T-helper 1 cell treated with Interleukin-12 subunit alpha and Interleukin-12 subunit beta and Interleukin-4 antibody, amounts not matched to agents 30 ng/mL and 1 ng/mL, for 36 hours (primary cell): ENCODE data around the gene ATOH8. TPM values are rescaled to one million over a fixed set of nuclear protein-coding genes. Genes with fewer than 3 reads are reported as not detected.
"Not testable (repeated sequence)": the region's sequence is repeated elsewhere in the genome, so short reads cannot be mapped to it uniquely, and the experiment has no call there.

Experiments used
- intact Hi-C: fragments of 100-400 bp; cut with micrococcal nuclease; formaldehyde crosslinking; loops from one replicate; pipeline ENCODE4 v1.15.1; 2024
- total RNA-seq: library from RNA; stranded (reverse); gene quantifications from 2 replicates; pipeline ENCODE4 v1.2.3, GENCODE V29; 2022

Gene ATOH8, protein sequence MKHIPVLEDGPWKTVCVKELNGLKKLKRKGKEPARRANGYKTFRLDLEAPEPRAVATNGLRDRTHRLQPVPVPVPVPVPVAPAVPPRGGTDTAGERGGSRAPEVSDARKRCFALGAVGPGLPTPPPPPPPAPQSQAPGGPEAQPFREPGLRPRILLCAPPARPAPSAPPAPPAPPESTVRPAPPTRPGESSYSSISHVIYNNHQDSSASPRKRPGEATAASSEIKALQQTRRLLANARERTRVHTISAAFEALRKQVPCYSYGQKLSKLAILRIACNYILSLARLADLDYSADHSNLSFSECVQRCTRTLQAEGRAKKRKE
- 1.8 and 2.1 TPM in 2 replicates for total RNA-seq

DNA sequence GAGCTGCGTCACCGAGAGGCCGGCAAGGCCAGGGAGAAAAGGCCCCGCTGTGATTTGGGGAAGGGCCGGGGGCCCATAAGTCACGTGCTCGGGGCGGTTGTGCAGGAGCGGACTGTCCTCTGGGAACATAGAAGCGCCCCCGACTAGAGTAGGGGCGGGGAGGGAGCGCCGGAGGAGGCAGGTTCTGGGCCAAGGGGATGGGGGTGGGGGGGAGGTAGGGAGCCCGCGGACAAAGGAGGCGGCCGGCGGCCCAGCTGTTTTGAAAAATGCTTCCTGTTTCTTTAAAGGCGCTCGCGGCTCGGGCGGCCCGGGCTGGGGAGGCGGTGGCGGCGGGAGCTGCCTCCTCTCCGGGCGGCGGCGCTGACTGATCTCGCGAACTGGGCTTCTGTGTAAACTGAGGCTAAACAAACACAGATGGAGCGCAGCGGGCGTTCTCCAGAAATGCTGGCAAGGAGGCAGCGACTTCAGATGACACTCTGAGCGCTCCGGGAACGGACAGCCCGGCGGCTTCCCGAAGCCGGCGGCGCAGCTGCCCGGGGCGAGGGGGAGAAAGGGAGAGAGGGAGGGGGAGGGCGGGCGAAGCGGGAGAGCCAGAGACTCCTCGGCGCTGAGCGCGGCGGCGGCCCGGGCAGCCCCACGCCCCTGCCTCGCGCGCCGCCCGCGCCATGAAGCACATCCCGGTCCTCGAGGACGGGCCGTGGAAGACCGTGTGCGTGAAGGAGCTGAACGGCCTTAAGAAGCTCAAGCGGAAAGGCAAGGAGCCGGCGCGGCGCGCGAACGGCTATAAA is at the start of gene ATOH8:
ATOH8 (plus strand) TSS at position 467 of the 788 bp plus-strand sequence; CDS start at position 666, 199 bp downstream.
- intact Hi-C loops: loop anchor here (1.0 to 2.0 kb wide), 2 partner anchors 45 to 74 kb away; no protein-coding TSS in a partner anchor

DNA sequence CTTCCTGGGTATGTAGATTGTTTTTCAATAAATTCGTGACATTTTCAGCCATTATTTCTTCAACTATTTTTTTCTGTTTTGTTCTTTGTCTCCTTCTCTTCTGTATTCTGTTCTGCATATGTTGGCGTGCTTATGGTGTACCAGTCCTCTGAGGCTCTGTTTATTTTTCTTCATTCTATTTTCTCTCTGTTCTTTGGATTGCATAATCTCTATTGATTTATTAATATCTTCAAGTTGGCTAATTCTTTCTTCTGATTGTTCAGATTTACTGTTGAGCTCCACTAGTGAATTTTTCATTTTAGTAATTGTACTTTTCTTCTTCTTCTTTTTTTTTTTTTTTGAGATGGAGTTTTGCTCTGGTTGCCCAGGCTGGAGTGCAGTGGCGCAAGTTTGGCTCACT is 49.8 kb upstream of the ATOH8 start:
- intact Hi-C loops: no loop called here

DNA sequence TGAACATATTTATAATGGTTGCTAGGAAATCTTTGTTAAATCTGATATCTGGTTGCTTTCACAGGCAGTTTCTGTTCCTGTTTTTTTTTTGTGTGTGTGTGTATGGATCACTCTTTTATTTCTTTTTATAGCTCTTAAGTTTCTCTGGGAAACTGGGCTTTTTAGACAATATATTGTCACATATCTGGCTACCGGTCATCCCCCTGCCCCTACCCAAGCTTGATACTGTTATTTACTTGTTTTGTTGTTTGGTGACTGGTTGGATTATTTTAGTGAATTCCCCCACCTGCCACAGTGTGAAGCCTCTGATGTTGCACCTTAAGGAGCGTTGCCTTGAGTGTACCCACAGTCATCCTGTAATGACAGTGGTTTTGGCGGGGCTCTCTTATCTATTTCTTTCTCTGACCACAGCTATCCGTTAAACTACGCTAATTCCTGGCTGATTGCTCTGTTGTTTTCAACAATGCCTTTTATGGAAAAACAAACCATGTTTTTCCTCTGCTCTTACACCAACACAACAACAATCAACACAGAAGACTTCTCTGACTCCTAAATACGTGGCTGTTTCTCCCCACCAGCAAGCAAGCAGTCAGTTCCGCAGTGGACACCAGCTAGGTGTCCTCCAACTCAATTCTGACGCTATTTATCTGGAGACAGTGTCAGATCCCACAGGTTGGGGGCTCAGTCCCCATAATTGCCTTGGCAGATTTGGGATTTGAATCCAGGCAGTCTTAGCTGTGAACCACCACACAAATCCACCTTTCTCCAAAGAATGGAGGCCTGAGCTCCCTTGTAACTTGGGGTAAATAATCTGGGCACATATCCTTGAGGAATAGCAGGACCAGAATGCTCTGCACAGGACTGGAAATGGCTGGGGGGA is 48.8 kb upstream of the ATOH8 start:
- intact Hi-C loops: loop anchor here (5.0 kb wide), 1 partner anchor 332 kb away; no protein-coding TSS in a partner anchor

DNA sequence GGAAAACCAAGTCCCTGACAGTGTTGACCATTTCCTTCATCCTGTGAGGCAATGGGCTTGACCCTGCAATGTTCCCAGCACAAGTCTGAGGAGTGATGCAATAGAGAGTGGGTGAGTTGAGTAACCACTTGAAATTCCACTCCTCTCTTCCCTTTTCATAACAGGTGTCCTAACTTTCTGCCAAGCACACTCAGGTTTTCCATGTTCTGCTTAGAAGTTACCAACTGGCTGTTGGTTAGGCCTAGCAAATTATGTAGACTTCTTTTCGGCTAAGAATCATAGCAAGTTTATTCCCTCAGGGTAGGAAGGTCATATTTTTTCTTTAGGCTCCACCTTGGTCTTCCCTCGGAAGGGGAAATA is 48.1 kb upstream of the ATOH8 start:
- intact Hi-C loops: loop anchor here (2.0 to 5.0 kb wide), 2 partner anchors 57 to 332 kb away; no protein-coding TSS in a partner anchor

DNA sequence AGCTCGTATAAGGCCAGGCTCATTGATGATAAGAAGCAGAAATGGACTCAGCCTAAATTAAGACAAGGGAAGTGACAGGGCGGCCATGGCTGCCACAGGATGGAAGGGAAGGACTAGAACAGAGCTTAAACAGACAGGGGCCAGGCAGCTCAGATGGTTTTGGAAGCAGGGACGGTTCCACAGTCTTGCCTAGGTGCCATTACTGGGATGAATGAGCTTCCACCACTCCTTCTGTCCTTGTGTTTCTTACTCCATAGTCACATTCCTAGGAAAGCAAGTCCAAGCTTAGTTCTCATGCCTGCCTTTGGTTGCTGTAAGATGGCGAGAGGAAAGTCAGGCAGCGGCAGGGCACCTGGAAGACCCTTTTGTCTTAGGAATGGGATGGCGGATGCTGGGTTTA is 47.7 kb upstream of the ATOH8 start:
- intact Hi-C loops: loop anchor here (2.0 to 5.0 kb wide), 2 partner anchors 57 to 331 kb away; no protein-coding TSS in a partner anchor

DNA sequence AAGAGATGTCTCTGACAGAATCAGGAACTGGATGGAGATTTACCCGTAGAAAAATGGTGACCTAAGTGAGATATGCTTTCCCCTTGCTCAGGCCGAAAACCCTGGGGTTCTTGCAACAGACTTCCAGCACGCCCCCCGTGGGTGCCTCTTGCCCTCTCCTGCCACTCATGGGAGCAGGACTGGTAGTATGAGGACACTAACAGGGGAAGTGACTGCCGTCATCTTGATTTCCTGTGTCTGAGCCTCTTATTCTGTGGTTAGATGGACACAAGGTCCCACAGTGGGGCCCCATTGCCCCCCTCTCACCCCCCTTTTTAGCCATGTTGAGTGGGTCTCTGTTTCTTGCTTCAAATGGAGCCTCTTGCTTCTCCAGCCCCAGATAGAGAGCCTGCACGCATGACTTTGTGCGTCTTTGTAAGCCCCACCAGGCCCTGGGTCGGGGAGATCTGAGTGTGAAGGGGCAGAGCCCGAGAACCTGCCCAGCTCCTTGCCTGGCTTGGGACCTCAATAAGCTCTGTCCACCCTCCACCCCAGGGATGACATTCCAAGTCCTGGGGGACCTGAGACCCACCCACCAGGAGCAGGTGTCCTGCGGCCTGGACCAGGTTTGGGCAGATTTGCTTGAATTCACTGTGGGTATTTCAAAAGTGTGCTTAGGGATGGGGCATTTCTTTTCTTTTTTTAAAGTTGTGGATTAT is 47.0 kb upstream of the ATOH8 start:
- intact Hi-C loops: loop anchor here (1.0 to 5.0 kb wide), 5 partner anchors 27 to 331 kb away; no protein-coding TSS in a partner anchor

DNA sequence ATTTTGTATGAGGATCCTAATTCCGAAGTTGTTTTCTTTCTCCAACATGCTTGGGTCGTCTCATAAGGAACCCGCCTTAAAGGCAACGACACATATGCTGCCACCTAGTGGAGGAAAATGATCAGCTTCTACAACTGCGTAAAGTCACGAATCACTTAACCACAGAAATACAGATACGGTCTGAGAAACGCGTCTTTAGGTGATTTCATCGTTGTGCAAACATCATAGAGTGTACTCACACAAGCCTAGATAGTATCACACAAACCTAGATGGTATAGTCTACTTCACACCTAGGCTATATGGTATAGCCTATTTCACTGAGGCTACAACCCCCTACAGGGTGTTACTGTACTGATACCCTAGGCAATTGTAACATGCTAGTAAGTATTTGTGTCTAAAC is 46.5 kb upstream of the ATOH8 start:
- intact Hi-C loops: loop anchor here (1.0 to 5.0 kb wide), 5 partner anchors 28 to 330 kb away; no protein-coding TSS in a partner anchor

DNA sequence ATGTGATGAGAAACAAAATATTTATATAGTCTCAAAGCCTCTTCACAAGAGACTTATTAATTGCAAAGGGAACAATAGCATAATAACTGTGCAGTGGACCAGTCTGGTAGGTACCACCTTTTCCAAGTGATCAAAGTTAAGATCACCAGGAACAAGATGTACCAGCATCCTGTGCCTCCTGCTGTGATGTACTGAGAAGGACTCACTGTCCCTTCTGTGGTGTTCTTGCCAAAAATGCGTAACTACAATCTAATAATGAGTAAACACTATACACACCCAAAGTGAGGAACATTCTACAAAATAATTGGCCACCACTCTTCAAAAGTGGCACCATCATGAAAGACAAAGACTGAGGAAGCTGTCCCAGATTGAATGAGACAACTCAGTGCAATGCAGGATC is 45.1 kb upstream of the ATOH8 start:
- intact Hi-C loops: loop anchor here (2.0 to 5.0 kb wide), 2 partner anchors 44 to 329 kb away; partner anchors contain the start of gene ATOH8

DNA sequence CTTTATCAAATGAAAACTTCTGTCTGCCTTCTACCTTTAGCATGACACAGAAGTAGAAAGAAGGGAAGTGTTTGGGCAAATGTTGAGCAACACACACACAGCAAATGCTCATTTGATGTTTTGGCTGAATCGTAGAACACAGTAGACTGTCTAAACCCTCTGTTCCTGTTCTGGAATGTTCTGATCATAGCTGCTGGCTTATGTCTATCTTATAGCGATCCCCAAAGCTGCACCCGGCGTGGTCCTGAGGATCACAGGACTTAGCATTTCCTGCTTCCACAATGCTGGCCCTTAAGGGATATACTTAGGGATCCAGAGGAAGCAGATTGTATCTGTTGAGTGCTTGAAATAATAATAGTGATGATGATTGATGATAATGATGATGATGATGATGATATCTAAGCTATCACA is 44.4 kb upstream of the ATOH8 start:
- intact Hi-C loops: loop anchor here (2.0 to 5.0 kb wide), 2 partner anchors 43 to 328 kb away; partner anchors contain the start of gene ATOH8

DNA sequence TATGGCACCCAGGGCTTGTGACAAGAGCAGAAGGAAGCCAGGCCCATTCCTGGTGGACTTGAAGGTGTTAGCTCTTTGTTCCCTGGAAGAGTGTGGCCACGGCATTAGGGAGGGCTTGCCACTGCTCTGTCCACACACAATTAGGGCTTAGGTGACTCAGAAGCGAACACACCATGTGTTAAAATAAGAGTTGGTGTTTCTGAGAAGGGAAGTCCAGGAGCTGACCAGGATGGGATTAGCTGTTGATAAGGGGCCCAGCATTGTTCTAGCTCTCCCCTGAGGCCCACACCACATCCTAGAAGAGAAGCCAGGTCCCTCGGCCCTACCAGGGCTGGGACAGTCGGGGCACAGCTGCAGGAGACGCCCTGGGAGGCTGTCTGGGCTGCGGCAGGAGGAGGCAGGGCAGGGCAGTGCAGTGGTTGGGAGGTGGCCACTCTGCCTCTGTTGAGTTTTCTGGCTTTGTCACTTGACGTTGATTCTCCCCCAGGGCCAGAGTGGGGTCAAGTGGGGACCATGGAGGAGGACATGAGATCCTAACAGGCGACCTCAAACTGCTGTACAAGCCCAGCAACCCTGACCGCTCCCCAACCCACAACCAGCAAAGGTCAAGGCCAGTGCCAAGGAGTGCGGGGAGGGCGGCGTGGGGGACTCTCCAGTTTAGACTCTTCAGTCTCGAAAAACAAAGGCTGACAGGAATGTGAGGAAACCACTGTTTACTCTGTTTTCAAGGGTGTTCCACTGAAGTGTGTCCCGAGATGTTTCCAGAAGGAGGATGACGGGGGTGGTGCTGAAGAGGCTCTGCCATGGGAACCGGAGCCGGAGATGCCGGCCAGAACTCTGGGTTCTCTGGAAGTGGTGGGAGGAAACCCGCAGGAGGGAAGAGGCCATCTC is 42.9 kb upstream of the ATOH8 start:
- intact Hi-C loops: no loop called here

DNA sequence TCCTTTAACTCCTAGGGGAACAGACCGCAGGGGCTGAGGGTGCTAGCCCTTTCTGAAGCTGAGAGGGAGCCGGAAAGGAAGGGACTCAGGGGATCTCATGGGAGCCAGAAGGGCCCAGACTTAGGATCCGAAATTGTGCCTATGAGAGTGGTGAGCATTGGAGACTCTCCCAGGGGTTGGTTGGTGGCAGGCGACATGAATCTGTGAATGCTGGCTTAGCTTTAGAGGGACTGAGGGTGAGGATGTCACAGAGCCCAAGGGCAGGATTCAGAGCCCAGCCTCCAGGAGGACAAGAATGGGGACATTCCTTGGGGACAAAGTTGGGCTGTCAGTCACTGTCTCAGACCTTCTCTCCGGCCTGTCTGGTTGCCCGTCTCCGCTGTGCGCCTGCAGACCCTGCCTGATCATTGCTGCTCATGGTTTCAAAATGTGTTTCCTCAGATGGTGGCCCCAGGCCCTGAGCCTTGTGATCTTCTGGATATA is 42.2 kb upstream of the ATOH8 start:
- intact Hi-C loops: no loop called here

DNA sequence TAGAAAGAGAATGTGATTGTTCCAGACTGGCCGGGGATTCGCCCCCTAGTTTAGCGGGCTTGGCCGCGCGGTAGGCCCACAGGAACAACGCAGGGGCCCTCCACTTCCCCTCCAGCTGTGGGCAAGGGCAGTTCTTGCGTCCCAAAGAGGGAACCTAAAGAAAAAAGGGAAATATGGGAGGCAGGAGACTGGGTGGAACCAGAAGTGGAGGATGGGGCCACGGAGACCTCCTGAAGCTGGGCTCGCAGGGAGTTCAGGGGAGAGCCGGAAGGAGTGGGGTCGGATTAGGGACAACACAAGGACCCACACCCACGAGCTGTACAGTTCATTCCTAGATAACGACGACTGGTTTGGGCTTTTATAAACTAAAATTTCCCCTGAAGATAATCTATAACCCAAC is 41.5 kb upstream of the ATOH8 start:
- intact Hi-C loops: no loop called here

DNA sequence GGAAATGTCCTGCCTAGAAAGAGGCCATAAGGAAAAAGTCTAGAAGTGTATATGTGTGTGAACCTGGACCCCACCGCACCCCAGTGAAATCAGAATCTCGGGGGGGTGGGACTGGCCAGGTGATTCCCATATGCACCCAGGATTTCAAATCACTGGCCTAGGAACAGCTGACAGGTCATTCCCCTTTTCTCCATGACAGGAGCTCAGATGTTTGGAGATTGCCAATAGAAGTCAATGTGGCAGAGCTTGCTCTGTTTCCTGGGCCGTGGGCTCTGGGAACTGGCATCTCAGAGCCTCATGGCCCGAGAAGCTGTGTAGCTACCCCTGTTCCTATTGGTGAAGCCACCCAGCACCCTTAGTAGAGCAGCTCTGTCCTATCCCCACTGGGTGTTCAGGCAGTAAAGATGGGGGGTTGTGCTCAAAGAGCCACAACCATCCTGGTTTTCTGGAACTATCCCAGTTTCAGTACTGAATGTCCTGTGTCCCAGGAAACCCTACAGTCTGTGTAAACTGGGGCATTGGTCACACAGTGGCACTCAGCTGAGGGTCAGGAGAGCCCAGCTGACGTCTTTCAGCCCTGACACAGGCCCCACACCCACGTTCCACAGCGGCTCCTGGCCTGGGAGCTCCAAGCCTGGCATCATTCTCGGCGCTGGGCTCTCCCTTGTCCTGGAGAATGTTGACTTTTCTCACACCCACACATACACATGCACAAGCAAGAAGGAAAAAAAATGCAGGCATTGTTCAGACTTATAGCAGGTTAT is 40.8 kb upstream of the ATOH8 start:
- intact Hi-C loops: no loop called here

DNA sequence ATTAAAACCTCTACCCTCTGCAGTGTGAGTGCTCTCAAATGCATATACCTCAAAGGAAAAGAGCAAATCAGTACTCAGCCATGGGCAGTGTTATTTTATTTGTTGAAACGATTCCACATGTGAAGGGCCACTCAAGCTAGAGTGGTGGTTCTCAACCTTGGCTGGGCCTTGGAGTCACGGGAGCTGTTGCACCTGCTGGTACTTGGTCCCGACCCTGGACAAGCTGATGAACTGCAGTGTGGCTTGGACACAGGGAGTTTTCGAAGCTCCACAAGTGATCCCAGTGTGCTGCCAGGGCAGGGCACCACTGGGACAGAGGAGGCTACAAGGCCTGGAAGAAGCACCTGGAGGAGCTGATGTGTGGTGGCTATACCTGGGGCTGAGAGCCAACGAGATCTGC is 40.0 kb upstream of the ATOH8 start:
- intact Hi-C loops: no loop called here

DNA sequence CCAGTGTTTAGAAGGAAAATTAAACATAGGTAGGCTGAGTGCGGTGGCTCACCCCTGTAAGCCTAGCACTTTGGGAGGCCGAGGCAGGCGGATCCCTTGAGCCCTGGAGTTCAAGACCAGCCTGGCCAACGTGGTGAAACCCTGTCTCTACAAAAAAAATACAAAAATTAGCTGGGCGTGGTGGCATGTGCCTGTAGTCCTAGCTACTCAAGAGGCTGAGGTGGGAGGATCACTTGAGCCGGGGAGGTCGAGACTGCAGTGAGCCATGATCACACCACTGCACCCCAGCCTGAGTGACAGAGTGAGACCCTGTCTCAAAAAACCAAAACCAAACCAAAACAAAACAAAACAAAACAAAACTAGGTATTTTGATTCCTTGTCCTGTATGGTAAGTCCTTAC is 39.4 kb upstream of the ATOH8 start:
- intact Hi-C loops: not testable (repeated sequence)

DNA sequence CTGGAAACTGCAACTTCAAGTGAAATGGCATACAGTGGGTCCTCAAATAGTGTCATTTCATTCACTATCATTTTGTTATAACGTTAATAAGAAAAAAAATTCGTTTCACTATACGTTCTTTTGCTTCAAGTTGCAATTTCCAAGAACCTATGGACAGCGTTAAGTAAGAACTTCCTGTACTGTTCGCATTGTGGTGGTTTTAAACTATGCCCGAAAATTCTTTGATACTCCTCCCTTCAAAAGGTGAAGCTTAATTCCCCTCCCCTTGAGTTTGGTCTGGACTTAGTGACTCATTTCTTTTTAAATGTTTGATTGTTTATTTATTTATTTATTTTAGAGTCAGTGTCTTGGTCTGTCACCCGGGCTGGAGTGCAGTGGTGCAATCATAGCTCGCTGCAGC is 39.0 kb upstream of the ATOH8 start:
- intact Hi-C loops: no loop called here

DNA sequence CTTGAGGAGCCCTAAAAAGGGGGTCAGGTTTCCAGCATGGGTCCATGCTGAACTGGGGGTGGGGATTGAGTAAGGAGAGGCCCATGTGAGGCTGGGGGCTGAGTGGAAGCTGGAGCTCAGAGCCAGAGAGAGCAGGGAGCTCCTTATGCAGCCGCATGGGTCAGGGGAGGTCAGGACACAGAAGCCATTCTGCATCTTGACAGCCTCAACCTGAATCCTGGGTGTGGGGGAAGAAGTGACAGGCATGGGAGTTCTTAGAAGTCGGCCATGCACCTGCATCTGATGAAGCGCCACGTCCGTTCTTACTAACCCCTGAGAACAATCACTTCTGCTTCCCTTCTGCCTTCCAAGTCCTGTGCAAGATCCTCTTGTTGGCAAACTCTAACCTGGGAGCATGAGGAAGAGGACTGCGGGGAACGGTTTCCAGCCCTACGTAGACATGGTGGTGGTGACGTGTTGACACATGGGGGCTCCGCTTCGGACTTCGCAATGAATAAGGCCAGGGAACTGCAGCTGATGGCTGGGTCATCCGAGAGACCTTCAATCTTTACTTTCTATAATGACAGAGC is 37.4 kb upstream of the ATOH8 start:
- intact Hi-C loops: no loop called here

DNA sequence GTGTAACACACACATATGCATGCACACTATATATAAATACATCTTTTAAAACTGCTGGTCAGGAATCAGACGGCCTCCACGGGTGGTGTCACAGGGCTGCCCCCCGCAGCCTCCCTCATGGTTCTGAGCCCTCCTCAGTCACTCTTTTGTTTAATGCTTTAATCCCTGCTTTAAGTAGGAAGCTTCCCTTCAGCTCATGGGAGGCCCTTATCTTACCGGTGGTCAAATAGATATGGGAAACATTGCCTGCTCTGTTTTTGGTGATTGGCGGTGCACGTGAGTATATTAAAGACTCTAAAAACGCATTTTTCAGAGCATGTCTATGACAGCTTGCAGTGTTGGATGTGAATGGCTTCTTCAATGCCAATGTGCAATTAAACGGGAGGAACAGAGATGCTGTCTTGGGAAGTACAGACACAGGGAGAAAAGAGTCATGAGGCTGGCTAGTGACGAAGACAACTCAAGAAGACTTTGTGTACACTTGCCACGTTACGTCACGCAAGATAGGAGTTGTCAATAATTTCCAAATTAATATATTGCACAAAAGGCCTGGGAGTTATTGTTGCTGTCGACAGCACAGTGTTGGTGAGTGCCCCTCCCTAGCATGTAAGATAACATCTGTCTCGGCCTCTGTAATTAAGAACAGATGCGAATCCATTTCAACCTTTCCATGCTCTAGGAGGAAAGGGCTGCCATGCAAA is 36.3 kb upstream of the ATOH8 start:
- intact Hi-C loops: no loop called here
